HepG2 (cell line): ENCODE results near the gene PPFIA4. TPM values are rescaled to one million over a fixed set of nuclear protein-coding genes. Genes with fewer than 3 reads are reported as not detected.
A peak's percentile ranks its signal among the peaks of the same experiment; 100 is the strongest.

ENCODE experiments used
- ATF7-NPFF ChIP-seq: sonication (generic); formaldehyde crosslinking; IDR thresholded peaks from 2 replicates; pipeline ENCODE4 v1.8.1; 2023; ENCODE audit warnings: mild to moderate bottlenecking, low read depth, missing genetic modification reagents, moderate library complexity
- BHLHE40 ChIP-seq: IDR thresholded peaks from 2 replicates; pipeline ENCODE4 v1.6.1; 2011; ENCODE audit warnings: low read length, improper control_type of control experiment
- CEBPG ChIP-seq: IDR thresholded peaks from 2 replicates; pipeline ENCODE4 v1.6.1; 2016
- HIVEP1 ChIP-seq: sonication (generic); formaldehyde crosslinking; IDR thresholded peaks from 2 replicates; pipeline ENCODE4 v1.4.0; 2020; ENCODE audit warnings: mild to moderate bottlenecking, missing genetic modification reagents
- MEIS2 ChIP-seq: sonication (generic); formaldehyde crosslinking; IDR thresholded peaks from 2 replicates; pipeline ENCODE4 v1.9.0; 2021; ENCODE audit warnings: mild to moderate bottlenecking, missing genetic modification reagents
- NFE2 ChIP-seq: sonication (generic); formaldehyde crosslinking; IDR thresholded peaks from 2 replicates; pipeline ENCODE4 v1.4.0; 2020; ENCODE audit warnings: missing genetic modification reagents
- PAWR ChIP-seq: sonication (generic); formaldehyde crosslinking; IDR thresholded peaks from 2 replicates; pipeline ENCODE4 v1.4.0; 2020; ENCODE audit warnings: missing genetic modification reagents, mild to moderate bottlenecking, borderline replicate concordance
- PLRG1 ChIP-seq: fragments of 450-650 bp; conservative IDR thresholded peaks from 2 replicates; pipeline ENCODE4 v1.6.1; 2016
- POLR2G ChIP-seq: fragments of 200-400 bp; formaldehyde crosslinking; IDR thresholded peaks from 2 replicates; pipeline ENCODE4 v1.6.1; 2018; ENCODE audit warnings: mild to moderate bottlenecking, low read depth, low read length, moderate library complexity
- REL ChIP-seq: sonication (generic); formaldehyde crosslinking; conservative IDR thresholded peaks from 2 replicates; pipeline ENCODE4 v1.8.0; 2022; ENCODE audit warnings: mild to moderate bottlenecking, missing genetic modification reagents, moderate library complexity
- SMAD1 ChIP-seq: sonication (generic); formaldehyde crosslinking; IDR thresholded peaks from 2 replicates; pipeline ENCODE4 v1.4.0; 2020; ENCODE audit warnings: missing genetic modification reagents, low read depth, mild to moderate bottlenecking, borderline replicate concordance
- SMAD3 ChIP-seq: sonication (generic); formaldehyde crosslinking; IDR thresholded peaks from 2 replicates; pipeline ENCODE4 v1.4.0; 2020; ENCODE audit warnings: missing genetic modification reagents
- TP53 ChIP-seq: sonication (generic); formaldehyde crosslinking; conservative IDR thresholded peaks from 2 replicates; pipeline ENCODE4 v1.4.0; 2020; ENCODE audit warnings: missing genetic modification reagents
- WIZ ChIP-seq: sonication (generic); formaldehyde crosslinking; IDR thresholded peaks from 2 replicates; pipeline ENCODE4 v1.5.1; 2020; ENCODE audit warnings: mild to moderate bottlenecking, missing genetic modification reagents
- ZNF143 ChIP-seq: sonication (generic); formaldehyde crosslinking; IDR thresholded peaks from 2 replicates; pipeline ENCODE4 v1.4.0; 2020; ENCODE audit warnings: missing genetic modification reagents
- ZNF256 ChIP-seq: sonication (generic); formaldehyde crosslinking; conservative IDR thresholded peaks from 2 replicates; pipeline ENCODE4 v1.4.0; 2020; ENCODE audit warnings: missing genetic modification reagents
- ZNF282 ChIP-seq: fragments of 450-650 bp; IDR thresholded peaks from 2 replicates; pipeline ENCODE4 v1.6.1; 2018; ENCODE audit not compliant: partially characterized antibody
- ZNF468 ChIP-seq: sonication (generic); formaldehyde crosslinking; IDR thresholded peaks from 2 replicates; pipeline ENCODE4 v1.8.0; 2022; ENCODE audit warnings: mild to moderate bottlenecking, moderate library complexity, missing genetic modification reagents
- ZNF563 ChIP-seq: sonication (generic); formaldehyde crosslinking; IDR thresholded peaks from 2 replicates; pipeline ENCODE4 v1.8.0; 2022; ENCODE audit warnings: mild to moderate bottlenecking, moderate library complexity, missing genetic modification reagents
- ZNF570 ChIP-seq: sonication (generic); formaldehyde crosslinking; IDR thresholded peaks from 2 replicates; pipeline ENCODE4 v1.4.0; 2020; ENCODE audit warnings: mild to moderate bottlenecking, missing genetic modification reagents, borderline replicate concordance
- ZNF614 ChIP-seq: IDR thresholded peaks from 2 replicates; pipeline ENCODE4 v1.6.1; 2018; ENCODE audit warnings: missing biosample characterization, missing genetic modification reagents, inconsistent platforms, borderline replicate concordance
- ZNF816 ChIP-seq: sonication (generic); formaldehyde crosslinking; IDR thresholded peaks from 2 replicates; pipeline ENCODE4 v1.8.0; 2022; ENCODE audit warnings: missing genetic modification reagents, mild to moderate bottlenecking, borderline replicate concordance
- polyA plus RNA-seq, 8 experiments: library from polyadenylated mRNA; depleted of rRNA in 3 of 8; stranded (reverse) in 7 of 8; unstranded in 1 of 8; fragments of >200 nt; fragmentation: Illumina TruSeq in 4 of 8; extraction: Trizol in 4 of 8; gene quantifications; 2 replicates each; pipeline versions ENCODE4 v1.2.1 to v1.2.3, GENCODE V29; 2011 to 2016; ENCODE audit warnings: low read depth in 4 of 8, missing spikeins in 1 of 8, mixed read lengths in 1 of 8; ENCODE audit not compliant: insufficient read depth in 1 of 8
- total RNA-seq, 5 experiments: library from RNA; depleted of rRNA; stranded (reverse); fragments of >200 nt; fragmentation: Illumina TruSeq; extraction: Trizol; gene quantifications; 2 replicates each; pipeline ENCODE4 v1.2.3, GENCODE V29; 2016; ENCODE audit warnings: low read depth in 1 of 5
- TF ChIP-seq, protein P1 (sequence below): IDR thresholded peaks from 2 replicates; pipeline ENCODE4 v1.6.1; 2012; ENCODE audit warnings: low read length, improper control_type of control experiment
- TF ChIP-seq, protein P2 (sequence below): sonication (generic); formaldehyde crosslinking; IDR thresholded peaks from 2 replicates; pipeline ENCODE4 v1.4.0; 2020; ENCODE audit warnings: missing genetic modification reagents
- TF ChIP-seq, protein P3 (sequence below): sonication (generic); formaldehyde crosslinking; IDR thresholded peaks from 2 replicates; pipeline ENCODE4 v1.8.1; 2022; ENCODE audit warnings: low read depth, mild to moderate bottlenecking, missing genetic modification reagents

The PPFIA4 gene
- total and polyA plus RNA-seq, 2 of the 13 experiments (the other 11 are each of a cell fraction or from before 2014, with no cell fraction given), result 6.4 TPM; not detected in 1

DNA sequence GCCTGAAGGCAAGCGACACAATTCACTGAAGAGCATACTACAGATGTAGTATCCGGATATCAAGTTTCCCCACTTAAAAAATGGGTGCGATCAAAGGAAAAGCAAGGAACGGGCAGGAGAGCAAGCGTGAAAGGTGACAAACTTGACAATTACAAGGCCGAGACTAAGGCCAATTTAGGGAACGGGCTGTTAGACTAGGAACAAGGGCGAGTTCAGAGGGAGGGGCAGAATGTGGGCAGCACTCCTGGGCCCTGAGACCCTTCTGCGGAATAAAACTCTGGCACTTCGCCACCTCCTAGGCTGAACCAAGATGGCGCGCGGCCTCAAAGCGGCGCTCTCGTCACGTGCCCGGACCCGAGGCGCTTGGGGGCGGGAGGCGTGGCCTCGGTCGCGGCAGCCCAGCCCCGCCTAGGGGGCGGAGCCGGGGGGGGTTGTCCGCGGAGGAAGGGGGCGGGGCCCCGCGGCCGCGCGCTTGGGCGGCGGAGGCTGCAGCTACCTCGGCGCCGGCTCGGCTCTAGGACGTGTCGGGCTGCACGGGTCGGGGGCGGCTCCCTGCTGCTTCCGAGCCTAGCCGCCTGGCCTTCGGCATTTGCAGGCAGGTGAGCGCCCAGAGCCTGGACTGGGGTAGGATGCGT is at the start of gene PPFIA4 (continued):
- TF ChIP-seq ZNF256 (no peak), TP53 (CRISPR knock-in tag) (no peak), PAWR (no peak), ATF7-NPFF (CRISPR knock-in tag) (no peak), SMAD1 (CRISPR knock-in tag) (no peak), ZNF816 (no peak), ZNF570 (CRISPR knock-in tag) (no peak), ZNF282 (no peak), MEIS2 (CRISPR knock-in tag) (no peak), PLRG1 (no peak), ZNF614 (CRISPR knock-in tag) (no peak), ZNF468 (CRISPR knock-in tag) (no peak), REL (CRISPR knock-in tag) (no peak), SMAD3 (CRISPR knock-in tag) (no peak), POLR2G (peak; percentile 60), ZNF143 (CRISPR knock-in tag) (0 out of 2 replicates have a peak, but pooled peaks have one; percentile 25), WIZ (no peak), CEBPG (no peak), HIVEP1 (CRISPR knock-in tag) (no peak), NFE2 (CRISPR knock-in tag) (no peak), ZNF563 (CRISPR knock-in tag) (peak; percentile 65; the same call in 1 of the 2 replicates), BHLHE40 (peak; percentile 85)
- TF ChIP-seq, protein P1, sequence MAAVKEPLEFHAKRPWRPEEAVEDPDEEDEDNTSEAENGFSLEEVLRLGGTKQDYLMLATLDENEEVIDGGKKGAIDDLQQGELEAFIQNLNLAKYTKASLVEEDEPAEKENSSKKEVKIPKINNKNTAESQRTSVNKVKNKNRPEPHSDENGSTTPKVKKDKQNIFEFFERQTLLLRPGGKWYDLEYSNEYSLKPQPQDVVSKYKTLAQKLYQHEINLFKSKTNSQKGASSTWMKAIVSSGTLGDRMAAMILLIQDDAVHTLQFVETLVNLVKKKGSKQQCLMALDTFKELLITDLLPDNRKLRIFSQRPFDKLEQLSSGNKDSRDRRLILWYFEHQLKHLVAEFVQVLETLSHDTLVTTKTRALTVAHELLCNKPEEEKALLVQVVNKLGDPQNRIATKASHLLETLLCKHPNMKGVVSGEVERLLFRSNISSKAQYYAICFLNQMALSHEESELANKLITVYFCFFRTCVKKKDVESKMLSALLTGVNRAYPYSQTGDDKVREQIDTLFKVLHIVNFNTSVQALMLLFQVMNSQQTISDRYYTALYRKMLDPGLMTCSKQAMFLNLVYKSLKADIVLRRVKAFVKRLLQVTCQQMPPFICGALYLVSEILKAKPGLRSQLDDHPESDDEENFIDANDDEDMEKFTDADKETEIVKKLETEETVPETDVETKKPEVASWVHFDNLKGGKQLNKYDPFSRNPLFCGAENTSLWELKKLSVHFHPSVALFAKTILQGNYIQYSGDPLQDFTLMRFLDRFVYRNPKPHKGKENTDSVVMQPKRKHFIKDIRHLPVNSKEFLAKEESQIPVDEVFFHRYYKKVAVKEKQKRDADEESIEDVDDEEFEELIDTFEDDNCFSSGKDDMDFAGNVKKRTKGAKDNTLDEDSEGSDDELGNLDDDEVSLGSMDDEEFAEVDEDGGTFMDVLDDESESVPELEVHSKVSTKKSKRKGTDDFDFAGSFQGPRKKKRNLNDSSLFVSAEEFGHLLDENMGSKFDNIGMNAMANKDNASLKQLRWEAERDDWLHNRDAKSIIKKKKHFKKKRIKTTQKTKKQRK, result no peak
- TF ChIP-seq, protein P2, sequence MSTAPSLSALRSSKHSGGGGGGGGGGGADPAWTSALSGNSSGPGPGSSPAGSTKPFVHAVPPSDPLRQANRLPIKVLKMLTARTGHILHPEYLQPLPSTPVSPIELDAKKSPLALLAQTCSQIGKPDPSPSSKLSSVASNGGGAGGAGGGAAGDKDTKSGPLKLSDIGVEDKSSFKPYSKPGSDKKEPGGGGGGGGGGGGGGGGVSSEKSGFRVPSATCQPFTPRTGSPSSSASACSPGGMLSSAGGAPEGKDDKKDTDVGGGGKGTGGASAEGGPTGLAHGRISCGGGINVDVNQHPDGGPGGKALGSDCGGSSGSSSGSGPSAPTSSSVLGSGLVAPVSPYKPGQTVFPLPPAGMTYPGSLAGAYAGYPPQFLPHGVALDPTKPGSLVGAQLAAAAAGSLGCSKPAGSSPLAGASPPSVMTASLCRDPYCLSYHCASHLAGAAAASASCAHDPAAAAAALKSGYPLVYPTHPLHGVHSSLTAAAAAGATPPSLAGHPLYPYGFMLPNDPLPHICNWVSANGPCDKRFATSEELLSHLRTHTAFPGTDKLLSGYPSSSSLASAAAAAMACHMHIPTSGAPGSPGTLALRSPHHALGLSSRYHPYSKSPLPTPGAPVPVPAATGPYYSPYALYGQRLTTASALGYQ (CRISPR knock-in tag), result 0 out of 2 replicates have a peak, but pooled peaks have one; percentile 18
- TF ChIP-seq, protein P3, sequence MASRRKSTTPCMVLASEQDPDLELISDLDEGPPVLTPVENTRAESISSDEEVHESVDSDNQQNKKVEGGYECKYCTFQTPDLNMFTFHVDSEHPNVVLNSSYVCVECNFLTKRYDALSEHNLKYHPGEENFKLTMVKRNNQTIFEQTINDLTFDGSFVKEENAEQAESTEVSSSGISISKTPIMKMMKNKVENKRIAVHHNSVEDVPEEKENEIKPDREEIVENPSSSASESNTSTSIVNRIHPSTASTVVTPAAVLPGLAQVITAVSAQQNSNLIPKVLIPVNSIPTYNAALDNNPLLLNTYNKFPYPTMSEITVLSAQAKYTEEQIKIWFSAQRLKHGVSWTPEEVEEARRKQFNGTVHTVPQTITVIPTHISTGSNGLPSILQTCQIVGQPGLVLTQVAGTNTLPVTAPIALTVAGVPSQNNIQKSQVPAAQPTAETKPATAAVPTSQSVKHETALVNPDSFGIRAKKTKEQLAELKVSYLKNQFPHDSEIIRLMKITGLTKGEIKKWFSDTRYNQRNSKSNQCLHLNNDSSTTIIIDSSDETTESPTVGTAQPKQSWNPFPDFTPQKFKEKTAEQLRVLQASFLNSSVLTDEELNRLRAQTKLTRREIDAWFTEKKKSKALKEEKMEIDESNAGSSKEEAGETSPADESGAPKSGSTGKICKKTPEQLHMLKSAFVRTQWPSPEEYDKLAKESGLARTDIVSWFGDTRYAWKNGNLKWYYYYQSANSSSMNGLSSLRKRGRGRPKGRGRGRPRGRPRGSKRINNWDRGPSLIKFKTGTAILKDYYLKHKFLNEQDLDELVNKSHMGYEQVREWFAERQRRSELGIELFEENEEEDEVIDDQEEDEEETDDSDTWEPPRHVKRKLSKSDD, result 0 out of 2 replicates have a peak, but pooled peaks have one; percentile 63
